Astrocyte (in vitro differentiated cells and primary cell): ENCODE data around the gene LILRB3. TPM values are rescaled to one million over a fixed set of nuclear protein-coding genes. Genes with fewer than 3 reads are reported as not detected.
A peak's percentile ranks its signal among the peaks of the same experiment; 100 is the strongest.

ENCODE experiments used
- DNase-seq: peaks from one replicate; pipeline ENCODE4 v3.0.0-alpha.2; 2010; ENCODE audit warnings: low read depth
- FAIRE-seq: peaks from 2 replicates; lab custom pipeline; 2011; peaks lifted over from hg19 to GRCh38; lab: Jason Lieb, UNC
- H2AFZ ChIP-seq: 2 replicates; pipeline ENCODE4 v1.6.0; 2012; ENCODE audit warnings: low read depth, low read length, inconsistent platforms
- H3K27ac ChIP-seq: 2 replicates; pipeline ENCODE4 v1.5.1; 2011; ENCODE audit warnings: low read depth, low read length, inconsistent platforms
- H3K27me3 ChIP-seq: 2 replicates; pipeline ENCODE4 v1.6.0; 2011; ENCODE audit warnings: low read length, inconsistent platforms; ENCODE audit not compliant: insufficient read depth
- H3K36me3 ChIP-seq: 2 replicates; pipeline ENCODE4 v1.5.1; 2011; ENCODE audit warnings: low read length, inconsistent platforms; ENCODE audit not compliant: insufficient read depth
- H3K4me1 ChIP-seq: 2 replicates; pipeline ENCODE4 v1.5.1; 2011; ENCODE audit warnings: low read length, inconsistent platforms; ENCODE audit not compliant: insufficient read depth
- H3K4me2 ChIP-seq: 2 replicates; pipeline ENCODE4 v1.6.0; 2012; ENCODE audit warnings: low read length, inconsistent platforms
- H3K4me3 ChIP-seq: 2 replicates; pipeline ENCODE4 v1.5.1; 2011; ENCODE audit warnings: low read depth, mild to moderate bottlenecking, low read length, inconsistent platforms; ENCODE audit not compliant: insufficient read depth
- H3K79me2 ChIP-seq: 2 replicates; pipeline ENCODE4 v1.6.0; 2012; ENCODE audit warnings: mild to moderate bottlenecking, low read length, inconsistent platforms; ENCODE audit not compliant: insufficient read depth
- H3K9ac ChIP-seq: 2 replicates; pipeline ENCODE4 v1.6.0; 2012; ENCODE audit warnings: mild to moderate bottlenecking, low read length, inconsistent platforms
- H3K9me3 ChIP-seq: 2 replicates; pipeline ENCODE4 v1.5.1; 2012; ENCODE audit warnings: low read depth, mild to moderate bottlenecking, low read length, inconsistent platforms; ENCODE audit not compliant: insufficient read depth
- H4K20me1 ChIP-seq: 2 replicates; pipeline ENCODE4 v1.6.0; 2012; ENCODE audit warnings: low read length, inconsistent platforms; ENCODE audit not compliant: insufficient read depth
- H3K27ac Mint-ChIP-seq: one replicate; pipeline ENCODE4 v1.8.0; 2021; ENCODE audit warnings: mild to moderate bottlenecking, mixed read lengths; ENCODE audit not compliant: unreplicated experiment
- H3K27me3 Mint-ChIP-seq: one replicate; pipeline ENCODE4 v1.8.0; 2021; ENCODE audit warnings: low read depth, mixed read lengths; ENCODE audit not compliant: unreplicated experiment
- H3K36me3 Mint-ChIP-seq: one replicate; pipeline ENCODE4 v1.8.0; 2021; ENCODE audit warnings: low read depth, mixed read lengths; ENCODE audit not compliant: unreplicated experiment
- H3K4me1 Mint-ChIP-seq: one replicate; pipeline ENCODE4 v1.8.0; 2021; ENCODE audit warnings: low read depth, mixed read lengths; ENCODE audit not compliant: unreplicated experiment
- H3K4me3 Mint-ChIP-seq: one replicate; pipeline ENCODE4 v1.8.0; 2021; ENCODE audit warnings: mild to moderate bottlenecking, moderate library complexity, mixed read lengths; ENCODE audit not compliant: unreplicated experiment
- H3K9me3 Mint-ChIP-seq: one replicate; pipeline ENCODE4 v1.8.0; 2021; ENCODE audit warnings: mild to moderate bottlenecking, mixed read lengths; ENCODE audit not compliant: unreplicated experiment
- EZH2 ChIP-seq: IDR thresholded peaks from 2 replicates; pipeline ENCODE4 v1.6.1; 2012; ENCODE audit warnings: mild to moderate bottlenecking, low read length, inconsistent platforms; ENCODE audit not compliant: insufficient read depth
- total RNA-seq: library from RNA; stranded (reverse); gene quantifications from 2 replicates; pipeline ENCODE4 v1.2.1, GENCODE V29; 2021
- TF ChIP-seq, protein P1 (sequence below): IDR thresholded peaks from 2 replicates; pipeline ENCODE4 v1.5.1; 2011; ENCODE audit warnings: low read depth, mild to moderate bottlenecking, inconsistent platforms, low read length, moderate library complexity; ENCODE audit not compliant: insufficient read depth

LILRB3 gene
- total RNA-seq, 1 donor from 2014 or later, result not detected

DNA sequence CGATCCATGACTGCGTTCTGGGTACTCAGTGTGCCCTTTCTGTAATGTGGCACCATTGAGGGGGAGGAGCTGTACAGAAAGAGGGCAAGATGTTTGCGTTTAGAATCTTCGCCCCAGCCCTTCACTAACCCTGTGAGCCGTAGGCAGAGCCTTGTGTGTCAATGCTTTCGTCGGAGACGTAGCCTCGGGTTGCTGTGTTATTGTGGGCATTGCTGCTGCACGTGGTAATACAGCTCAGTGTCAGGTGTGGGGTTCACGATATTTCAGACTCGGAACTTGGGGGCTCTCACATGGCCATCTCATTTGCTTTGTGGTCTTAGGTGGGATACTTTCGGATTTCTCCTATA is 16.0 kb downstream of the LILRB3 start:
- H3K27me3 Mint-ChIP-seq, result no peaks in the 10 kb centered on the region
- Histone ChIP-seq H3K36me3 (peaks cover 49% of the 10 kb centered on the region), H4K20me1 (peaks cover 98% of the 10 kb centered on the region), H3K4me2 (peak overlapping the region; percentile 22), H2AFZ (no peak overlapping the region), H3K27me3 (no peaks in the 10 kb centered on the region), H3K4me1 (peaks cover 61% of the 10 kb centered on the region), H3K4me3 (no peak overlapping the region), H3K9ac (peak overlapping the region; percentile 24), H3K79me2 (peaks cover 76% of the 10 kb centered on the region), H3K9me3 (no peaks in the 10 kb centered on the region), H3K27ac (no peak overlapping the region)
- no peak overlapping the region for H3K27ac Mint-ChIP-seq
- H3K4me1 Mint-ChIP-seq, result peaks cover 53% of the 10 kb centered on the region
- DNase-seq (no peak), FAIRE-seq (no peak)
- TF ChIP-seq, protein P1, sequence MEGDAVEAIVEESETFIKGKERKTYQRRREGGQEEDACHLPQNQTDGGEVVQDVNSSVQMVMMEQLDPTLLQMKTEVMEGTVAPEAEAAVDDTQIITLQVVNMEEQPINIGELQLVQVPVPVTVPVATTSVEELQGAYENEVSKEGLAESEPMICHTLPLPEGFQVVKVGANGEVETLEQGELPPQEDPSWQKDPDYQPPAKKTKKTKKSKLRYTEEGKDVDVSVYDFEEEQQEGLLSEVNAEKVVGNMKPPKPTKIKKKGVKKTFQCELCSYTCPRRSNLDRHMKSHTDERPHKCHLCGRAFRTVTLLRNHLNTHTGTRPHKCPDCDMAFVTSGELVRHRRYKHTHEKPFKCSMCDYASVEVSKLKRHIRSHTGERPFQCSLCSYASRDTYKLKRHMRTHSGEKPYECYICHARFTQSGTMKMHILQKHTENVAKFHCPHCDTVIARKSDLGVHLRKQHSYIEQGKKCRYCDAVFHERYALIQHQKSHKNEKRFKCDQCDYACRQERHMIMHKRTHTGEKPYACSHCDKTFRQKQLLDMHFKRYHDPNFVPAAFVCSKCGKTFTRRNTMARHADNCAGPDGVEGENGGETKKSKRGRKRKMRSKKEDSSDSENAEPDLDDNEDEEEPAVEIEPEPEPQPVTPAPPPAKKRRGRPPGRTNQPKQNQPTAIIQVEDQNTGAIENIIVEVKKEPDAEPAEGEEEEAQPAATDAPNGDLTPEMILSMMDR, result no peak
- no peak for TF ChIP-seq EZH2
- H3K4me3 Mint-ChIP-seq, result no peak overlapping the region
- H3K9me3 Mint-ChIP-seq, result no peaks in the 10 kb centered on the region
- peaks cover 23% of the 10 kb centered on the region for H3K36me3 Mint-ChIP-seq

DNA sequence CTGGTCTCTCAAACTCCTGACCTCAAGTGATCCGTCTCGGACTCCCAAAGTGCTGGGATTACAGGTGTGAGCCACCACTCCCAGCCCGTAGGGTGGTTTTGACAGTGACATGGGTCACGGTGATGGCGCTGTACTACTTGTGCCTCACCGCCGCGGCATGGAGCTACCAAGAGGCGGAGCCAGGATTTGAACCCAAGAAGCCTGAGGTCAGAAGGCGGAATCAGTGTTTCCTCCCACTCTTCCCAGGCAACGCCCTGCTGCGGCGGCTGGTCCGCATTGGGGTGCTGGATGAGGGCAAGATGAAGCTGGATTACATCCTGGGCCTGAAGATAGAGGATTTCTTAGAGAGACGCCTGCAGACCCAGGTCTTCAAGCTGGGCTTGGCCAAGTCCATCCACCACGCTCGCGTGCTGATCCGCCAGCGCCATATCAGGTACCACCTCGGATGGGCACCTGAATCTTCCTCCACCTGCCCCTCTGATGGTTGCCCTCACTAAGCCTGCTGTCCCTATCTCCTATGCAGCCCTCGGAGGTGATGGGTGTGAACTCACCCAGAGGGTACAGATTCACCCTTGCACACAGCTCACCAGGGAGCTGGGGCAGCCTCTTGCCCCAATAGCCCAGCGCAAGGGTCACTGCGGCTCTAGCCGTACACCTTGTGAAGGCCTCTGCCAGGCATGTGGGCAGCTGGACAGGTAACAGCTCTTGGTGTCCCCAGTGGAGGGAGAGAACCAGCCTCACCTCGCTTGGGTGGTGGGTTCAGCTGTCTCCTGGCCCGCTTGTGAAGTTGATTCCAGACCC is 16.6 kb downstream of the LILRB3 start:
- DNase-seq (no peak), FAIRE-seq (no peak)
- H3K27ac ChIP-seq, result no peak overlapping the region
- H4K20me1 ChIP-seq, result peaks cover 100% of the 10 kb centered on the region
- no peak overlapping the region for H3K4me3 ChIP-seq
- no peaks in the 10 kb centered on the region for H3K27me3 ChIP-seq
- peaks cover 79% of the 10 kb centered on the region for H3K79me2 ChIP-seq
- H3K36me3 Mint-ChIP-seq, result peaks cover 27% of the 10 kb centered on the region
- peak overlapping the region; percentile 97 for H3K4me2 ChIP-seq
- no peaks in the 10 kb centered on the region for H3K9me3 Mint-ChIP-seq
- no peak overlapping the region for H3K27ac Mint-ChIP-seq
- no peak overlapping the region for H2AFZ ChIP-seq
- peaks cover 51% of the 10 kb centered on the region for H3K36me3 ChIP-seq
- H3K9me3 ChIP-seq, result no peaks in the 10 kb centered on the region
- TF ChIP-seq, protein P1, result no peak
- TF ChIP-seq EZH2, result no peak
- H3K9ac ChIP-seq, result peak overlapping the region; percentile 24
- H3K4me3 Mint-ChIP-seq, result no peak overlapping the region
- peaks cover 66% of the 10 kb centered on the region for H3K4me1 ChIP-seq
- no peaks in the 10 kb centered on the region for H3K27me3 Mint-ChIP-seq
- H3K4me1 Mint-ChIP-seq, result peaks cover 55% of the 10 kb centered on the region
